ENCODE results near the gene LIN37. TPM values are rescaled to one million over a fixed set of nuclear protein-coding genes. Genes with fewer than 3 reads are reported as not detected.

Gene LIN37
- total and polyA plus RNA-seq, 2 of the 13 experiments (the other 11 are each of a cell fraction or from before 2014, with no cell fraction given) = 6.3 to 8.7 TPM

DNA sequence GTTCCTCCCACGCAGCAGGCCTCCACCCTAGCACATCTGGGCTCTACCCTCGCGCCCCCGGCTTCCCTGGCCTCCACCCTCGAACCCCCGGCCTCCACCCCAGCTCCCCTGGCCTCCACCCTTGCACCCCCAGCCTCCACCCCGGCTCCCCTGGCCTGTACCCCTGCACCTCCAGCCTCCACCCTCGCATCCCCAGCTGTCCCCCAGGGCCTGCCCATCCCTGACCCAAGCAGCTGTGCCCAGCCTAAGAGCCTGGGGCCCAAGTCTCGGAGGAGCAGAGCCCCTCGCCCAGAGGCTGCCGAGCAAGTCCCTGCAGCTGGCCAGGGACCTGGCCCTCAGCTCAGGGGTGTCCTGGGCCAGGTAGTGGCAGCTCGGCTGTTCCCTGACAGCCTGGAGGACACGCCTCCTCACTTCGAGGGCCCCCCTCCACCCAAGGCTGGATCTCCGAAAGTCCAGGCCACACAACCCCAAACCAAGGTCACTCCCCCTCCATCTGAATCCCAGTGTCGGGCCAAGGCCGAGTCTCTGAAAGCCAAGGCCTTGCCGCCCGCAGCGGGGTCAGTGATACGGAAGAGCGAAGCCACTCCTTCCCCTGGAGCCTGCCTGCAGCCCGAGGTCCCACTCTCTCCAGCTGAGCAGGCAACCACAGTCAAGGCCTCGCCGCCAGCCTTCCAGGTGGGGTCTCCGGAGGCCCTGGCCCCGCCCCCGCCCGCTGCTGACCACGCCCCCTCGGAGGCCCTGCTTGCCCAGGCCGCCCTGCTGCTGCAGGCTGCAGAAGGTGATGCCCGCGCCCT, 19.1 kb downstream of the LIN37 start (continued):
- TF ChIP-seq CBX5 (CRISPR knock-in tag; IDR thresholded peaks at IDR 0.05; ENCODE audit: borderline replicate concordance) (0 out of 2 replicates have a peak, but pooled peaks have one; percentile 17), RCOR2 (CRISPR knock-in tag; IDR thresholded peaks at IDR 0.05) (no peak), ZFX (CRISPR knock-in tag; IDR thresholded peaks at IDR 0.05; ENCODE audit: low read depth) (peak; percentile 81), ZNF550 (CRISPR knock-in tag; IDR thresholded peaks at IDR 0.05; ENCODE audit: borderline replicate concordance) (no peak), ZNF564 (CRISPR knock-in tag; IDR thresholded peaks at IDR 0.05) (no peak), ZNF7 (CRISPR knock-in tag; IDR thresholded peaks at IDR 0.05) (no peak), ZNF12 (CRISPR knock-in tag; IDR thresholded peaks at IDR 0.05) (no peak)
- TF ChIP-seq, protein P1, sequence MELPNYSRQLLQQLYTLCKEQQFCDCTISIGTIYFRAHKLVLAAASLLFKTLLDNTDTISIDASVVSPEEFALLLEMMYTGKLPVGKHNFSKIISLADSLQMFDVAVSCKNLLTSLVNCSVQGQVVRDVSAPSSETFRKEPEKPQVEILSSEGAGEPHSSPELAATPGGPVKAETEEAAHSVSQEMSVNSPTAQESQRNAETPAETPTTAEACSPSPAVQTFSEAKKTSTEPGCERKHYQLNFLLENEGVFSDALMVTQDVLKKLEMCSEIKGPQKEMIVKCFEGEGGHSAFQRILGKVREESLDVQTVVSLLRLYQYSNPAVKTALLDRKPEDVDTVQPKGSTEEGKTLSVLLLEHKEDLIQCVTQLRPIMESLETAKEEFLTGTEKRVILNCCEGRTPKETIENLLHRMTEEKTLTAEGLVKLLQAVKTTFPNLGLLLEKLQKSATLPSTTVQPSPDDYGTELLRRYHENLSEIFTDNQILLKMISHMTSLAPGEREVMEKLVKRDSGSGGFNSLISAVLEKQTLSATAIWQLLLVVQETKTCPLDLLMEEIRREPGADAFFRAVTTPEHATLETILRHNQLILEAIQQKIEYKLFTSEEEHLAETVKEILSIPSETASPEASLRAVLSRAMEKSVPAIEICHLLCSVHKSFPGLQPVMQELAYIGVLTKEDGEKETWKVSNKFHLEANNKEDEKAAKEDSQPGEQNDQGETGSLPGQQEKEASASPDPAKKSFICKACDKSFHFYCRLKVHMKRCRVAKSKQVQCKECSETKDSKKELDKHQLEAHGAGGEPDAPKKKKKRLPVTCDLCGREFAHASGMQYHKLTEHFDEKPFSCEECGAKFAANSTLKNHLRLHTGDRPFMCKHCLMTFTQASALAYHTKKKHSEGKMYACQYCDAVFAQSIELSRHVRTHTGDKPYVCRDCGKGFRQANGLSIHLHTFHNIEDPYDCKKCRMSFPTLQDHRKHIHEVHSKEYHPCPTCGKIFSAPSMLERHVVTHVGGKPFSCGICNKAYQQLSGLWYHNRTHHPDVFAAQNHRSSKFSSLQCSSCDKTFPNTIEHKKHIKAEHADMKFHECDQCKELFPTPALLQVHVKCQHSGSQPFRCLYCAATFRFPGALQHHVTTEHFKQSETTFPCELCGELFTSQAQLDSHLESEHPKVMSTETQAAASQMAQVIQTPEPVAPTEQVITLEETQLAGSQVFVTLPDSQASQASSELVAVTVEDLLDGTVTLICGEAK (IDR thresholded peaks at IDR 0.05) = no peak
- TF ChIP-seq, protein P1 (CRISPR knock-in tag; IDR thresholded peaks at IDR 0.05) = no peak
- TF ChIP-seq, protein P2, sequence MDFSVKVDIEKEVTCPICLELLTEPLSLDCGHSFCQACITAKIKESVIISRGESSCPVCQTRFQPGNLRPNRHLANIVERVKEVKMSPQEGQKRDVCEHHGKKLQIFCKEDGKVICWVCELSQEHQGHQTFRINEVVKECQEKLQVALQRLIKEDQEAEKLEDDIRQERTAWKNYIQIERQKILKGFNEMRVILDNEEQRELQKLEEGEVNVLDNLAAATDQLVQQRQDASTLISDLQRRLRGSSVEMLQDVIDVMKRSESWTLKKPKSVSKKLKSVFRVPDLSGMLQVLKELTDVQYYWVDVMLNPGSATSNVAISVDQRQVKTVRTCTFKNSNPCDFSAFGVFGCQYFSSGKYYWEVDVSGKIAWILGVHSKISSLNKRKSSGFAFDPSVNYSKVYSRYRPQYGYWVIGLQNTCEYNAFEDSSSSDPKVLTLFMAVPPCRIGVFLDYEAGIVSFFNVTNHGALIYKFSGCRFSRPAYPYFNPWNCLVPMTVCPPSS (IDR thresholded peaks at IDR 0.05) = no peak
- TF ChIP-seq, protein P3, sequence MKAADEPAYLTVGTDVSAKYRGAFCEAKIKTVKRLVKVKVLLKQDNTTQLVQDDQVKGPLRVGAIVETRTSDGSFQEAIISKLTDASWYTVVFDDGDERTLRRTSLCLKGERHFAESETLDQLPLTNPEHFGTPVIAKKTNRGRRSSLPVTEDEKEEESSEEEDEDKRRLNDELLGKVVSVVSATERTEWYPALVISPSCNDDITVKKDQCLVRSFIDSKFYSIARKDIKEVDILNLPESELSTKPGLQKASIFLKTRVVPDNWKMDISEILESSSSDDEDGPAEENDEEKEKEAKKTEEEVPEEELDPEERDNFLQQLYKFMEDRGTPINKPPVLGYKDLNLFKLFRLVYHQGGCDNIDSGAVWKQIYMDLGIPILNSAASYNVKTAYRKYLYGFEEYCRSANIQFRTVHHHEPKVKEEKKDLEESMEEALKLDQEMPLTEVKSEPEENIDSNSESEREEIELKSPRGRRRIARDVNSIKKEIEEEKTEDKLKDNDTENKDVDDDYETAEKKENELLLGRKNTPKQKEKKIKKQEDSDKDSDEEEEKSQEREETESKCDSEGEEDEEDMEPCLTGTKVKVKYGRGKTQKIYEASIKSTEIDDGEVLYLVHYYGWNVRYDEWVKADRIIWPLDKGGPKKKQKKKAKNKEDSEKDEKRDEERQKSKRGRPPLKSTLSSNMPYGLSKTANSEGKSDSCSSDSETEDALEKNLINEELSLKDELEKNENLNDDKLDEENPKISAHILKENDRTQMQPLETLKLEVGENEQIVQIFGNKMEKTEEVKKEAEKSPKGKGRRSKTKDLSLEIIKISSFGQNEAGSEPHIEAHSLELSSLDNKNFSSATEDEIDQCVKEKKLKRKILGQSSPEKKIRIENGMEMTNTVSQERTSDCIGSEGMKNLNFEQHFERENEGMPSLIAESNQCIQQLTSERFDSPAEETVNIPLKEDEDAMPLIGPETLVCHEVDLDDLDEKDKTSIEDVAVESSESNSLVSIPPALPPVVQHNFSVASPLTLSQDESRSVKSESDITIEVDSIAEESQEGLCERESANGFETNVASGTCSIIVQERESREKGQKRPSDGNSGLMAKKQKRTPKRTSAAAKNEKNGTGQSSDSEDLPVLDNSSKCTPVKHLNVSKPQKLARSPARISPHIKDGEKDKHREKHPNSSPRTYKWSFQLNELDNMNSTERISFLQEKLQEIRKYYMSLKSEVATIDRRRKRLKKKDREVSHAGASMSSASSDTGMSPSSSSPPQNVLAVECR (CRISPR knock-in tag; IDR thresholded peaks at IDR 0.05; ENCODE audit: borderline replicate concordance) = peak; percentile 38; the same call in 1 of the 2 replicates
